NCI-H1694 treated with DMSO at 0.1 percent for 48 hours (cell line): ENCODE results near the gene MGAT5.

Experiments used
- DNase-seq: peaks from one replicate; lab custom pipeline; 2025; lab: John Stamatoyannopoulos, UW

Gene MGAT5

DNA sequence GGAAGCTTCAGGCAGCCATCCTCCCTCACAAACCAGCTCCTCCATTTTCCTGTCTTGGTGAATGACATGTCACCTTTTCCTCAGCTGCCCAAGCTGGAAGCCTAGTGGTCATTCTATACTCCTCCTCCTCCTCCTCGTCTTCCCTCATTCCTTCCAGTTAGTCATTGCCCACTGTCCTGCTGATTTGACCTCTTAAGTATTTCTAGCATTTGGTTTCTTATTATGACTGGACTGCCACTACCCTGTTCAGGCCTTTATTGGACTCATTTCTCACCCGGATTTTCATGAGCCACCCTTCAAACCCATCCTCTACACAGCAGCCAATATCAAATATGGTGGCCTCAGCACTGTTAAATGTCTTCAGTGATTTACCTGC is 21.9 kb upstream of the MGAT5 start:
- DNase-seq: no peak

GRCh38 chr2:134232461-134232860 is 21.4 kb upstream of the MGAT5 start:
- DNase-seq: no peak

GRCh38 chr2:134232868-134233727 is 20.8 kb upstream of the MGAT5 start:
- no peak for DNase-seq

GRCh38 chr2:134233728-134234136 is 20.1 kb upstream of the MGAT5 start:
- no peak for DNase-seq

GRCh38 chr2:134234535-134234934 is 19.3 kb upstream of the MGAT5 start:
- no peak for DNase-seq

DNA sequence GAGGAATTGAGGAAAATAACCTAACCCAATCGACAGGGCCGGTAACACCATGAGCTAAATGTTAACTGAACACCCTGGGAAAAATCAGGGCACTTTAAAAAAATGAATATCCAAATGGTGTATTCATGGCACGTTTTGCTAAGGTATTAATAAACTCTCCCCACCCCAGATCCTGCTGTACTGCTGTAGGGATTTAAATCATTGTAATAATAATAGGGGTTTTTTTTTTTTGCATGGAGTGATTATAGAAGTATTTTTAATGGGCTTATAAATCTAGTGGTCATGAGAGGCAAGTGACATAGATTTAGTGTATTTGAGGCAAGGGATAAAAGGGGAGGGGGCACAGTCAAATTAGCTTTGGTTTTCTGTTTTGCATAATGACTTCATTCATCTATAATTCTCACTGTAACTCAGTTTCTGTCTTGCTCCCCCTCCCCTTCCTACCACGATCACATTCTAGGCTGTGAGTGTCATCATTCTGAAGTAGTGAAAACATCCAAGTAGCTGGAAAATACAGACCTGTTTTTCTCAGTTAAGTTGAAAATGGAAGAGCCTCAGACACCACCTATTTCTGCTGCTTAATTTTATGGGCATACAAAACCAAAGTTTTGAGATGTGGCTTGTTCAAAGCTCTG is 18.2 kb upstream of the MGAT5 start:
- DNase-seq: no peak

GRCh38 chr2:134238371-134238770 is 15.5 kb upstream of the MGAT5 start:
- no peak for DNase-seq

DNA sequence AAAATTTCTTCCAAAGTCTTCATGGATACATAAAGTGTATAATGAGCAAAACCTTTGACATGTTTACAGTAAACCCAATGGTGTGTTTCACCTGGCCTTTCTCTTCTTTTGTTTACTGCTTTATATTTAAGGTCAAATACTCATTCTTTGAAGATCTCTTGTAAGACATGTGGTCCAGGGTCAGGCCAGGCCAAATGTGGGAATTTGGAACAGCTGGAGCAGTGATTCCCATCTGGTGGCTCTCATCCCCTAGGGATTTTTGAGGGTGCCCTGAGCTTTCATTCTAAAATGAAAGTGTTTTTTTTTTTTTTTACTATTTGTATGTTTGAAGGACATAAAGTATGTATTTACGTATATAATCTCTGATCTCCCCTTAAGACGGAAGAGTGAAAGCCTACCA is 13.8 kb upstream of the MGAT5 start:
- no peak for DNase-seq

DNA sequence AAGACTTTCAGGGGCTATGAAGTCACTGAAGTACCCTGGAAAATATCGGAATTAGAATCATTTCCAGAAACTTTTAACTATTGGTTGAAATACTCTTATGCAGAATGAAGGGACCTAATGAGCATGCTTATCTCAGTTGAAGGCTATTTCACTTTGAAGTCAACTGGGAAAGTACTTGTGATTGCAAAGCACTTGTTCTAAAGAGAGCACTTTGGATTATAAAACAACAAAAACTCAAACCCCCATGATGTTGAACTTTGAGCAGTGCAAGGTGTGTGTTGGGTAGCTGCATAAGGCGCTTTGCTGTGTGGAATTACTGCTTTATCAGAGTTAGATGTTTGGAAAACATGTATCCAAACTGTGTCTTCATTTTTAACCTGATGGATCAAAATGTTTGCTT is 12.0 kb upstream of the MGAT5 start:
- DNase-seq: no peak

- DNase-seq: no peak
Measured at GRCh38 chr2:134243244-134243643, 10.6 kb upstream of the MGAT5 start.

DNA sequence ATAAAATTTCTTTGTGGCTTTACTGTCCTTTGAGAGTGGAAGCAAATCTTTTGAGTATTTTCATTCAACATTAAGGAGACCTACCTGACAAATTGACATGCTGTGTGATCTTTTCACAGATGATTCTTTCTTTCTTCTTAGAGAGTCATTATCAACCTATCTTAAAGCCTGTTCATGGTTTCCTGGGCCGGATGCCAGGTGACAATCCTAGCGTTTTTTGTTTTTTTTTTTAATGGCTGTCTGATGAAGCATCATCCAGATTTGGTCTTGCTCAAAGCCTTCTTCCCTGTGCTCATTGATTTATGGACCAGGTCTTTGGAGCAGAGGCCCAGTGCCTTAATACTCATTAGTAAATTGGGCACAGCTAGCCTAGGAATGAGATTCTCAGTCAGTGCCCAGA is 9.8 kb upstream of the MGAT5 start:
- no peak for DNase-seq

DNA sequence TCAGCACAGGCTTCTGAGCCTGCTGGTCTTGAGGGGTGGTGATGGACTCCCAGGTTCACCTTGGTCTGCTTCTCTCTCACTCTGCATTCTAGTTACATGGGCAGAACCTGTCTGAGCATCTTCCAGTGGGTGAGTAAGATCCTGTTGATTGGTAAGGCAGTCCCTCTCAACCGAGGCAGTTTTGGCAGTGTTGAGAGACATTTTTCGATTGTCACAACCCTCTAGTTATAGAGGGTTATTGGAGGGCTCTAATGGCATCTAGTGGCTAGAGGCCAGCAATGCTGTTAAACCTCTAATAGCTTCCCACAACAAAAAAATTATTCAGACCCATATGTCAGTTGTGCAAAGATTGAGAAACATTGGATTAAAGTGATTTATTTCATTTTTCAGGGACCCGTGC is 9.3 kb upstream of the MGAT5 start:
- DNase-seq: no peak

DNA sequence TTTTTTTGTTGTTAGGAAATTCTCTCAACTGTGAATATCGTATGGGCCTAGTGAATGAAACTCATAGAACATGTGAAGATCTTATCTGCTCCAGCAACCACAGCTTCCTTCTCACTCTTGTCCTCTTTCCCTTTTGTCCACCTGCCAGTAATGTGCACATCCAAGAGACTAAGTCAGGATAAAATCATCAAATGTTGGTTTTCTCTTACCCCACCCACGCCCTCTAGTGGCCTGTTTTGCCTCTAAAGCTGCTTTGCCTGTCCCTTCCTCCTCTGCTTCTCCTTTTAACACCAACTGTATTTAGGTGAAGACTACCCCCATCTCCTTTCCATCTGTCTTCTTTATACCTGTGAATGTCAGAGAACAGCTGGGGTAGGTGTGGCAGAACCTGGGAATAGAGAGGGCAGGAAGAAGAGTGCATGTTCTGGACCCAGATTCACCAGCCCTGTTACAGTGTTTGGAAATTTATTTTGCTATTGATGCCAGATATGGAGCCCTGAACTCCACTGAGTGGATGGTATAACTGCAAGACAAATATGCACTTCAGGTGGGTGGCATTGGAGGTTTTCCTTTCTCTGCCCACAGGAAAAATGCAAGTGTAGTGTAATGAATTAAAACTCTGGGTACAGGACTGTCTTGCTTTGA is 8.4 kb upstream of the MGAT5 start:
- DNase-seq: peak; percentile 68

- DNase-seq: peak; percentile 24
Measured at GRCh38 chr2:134246154-134246874, 7.6 kb upstream of the MGAT5 start.

- no peak for DNase-seq
Measured at GRCh38 chr2:134247679-134248078, 6.2 kb upstream of the MGAT5 start.

- DNase-seq: no peak
Measured at GRCh38 chr2:134248913-134249312, 5.0 kb upstream of the MGAT5 start.

DNA sequence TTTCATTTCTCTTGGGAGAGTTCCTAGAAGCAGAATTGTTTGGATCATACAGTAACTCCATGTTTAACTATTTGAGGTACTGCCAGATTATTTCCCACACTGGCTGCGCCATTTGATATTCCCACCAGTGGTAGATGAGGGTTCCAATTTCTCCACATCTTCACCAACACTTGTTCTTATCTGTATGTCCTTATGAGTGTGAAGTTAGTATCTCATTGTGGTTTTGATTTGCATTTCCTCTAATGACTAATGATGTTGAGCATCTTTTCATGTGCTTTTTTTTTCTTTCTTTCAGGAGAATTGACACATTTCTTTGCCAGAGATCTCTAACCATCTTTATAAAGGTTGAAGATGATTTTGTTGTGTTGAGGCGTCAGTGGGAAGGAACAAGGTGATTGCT is 4.1 kb upstream of the MGAT5 start:
- no peak for DNase-seq

GRCh38 chr2:134250840-134251461 is 2.9 kb upstream of the MGAT5 start:
- no peak for DNase-seq

GRCh38 chr2:134252092-134252750 is 1.7 kb upstream of the MGAT5 start:
- peak; percentile 83 for DNase-seq

- no peak for DNase-seq
Measured at GRCh38 chr2:134253117-134253704, 661 bp upstream of the MGAT5 start.

DNA sequence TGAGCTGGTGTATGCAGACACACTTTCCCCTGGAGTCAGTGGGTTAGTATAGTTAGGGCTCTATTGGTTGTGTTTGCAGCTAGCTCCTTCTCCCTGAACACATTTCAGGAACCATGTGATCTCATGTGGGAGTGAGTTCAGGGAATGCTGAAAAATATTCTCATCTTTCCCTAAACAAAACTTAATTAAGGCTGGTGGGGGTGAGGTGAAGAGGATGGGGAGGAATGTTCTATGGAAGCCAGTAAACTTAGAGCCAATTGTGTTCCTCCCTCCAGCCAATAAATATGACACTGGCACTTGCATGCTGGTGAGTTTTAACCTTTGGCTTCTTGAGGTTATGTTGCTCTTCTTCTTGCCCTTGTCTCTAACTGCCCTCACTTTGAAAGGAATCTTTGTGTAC is 952 bp downstream of the MGAT5 start:
- no peak for DNase-seq
